Coronary artery (tissue), 2 donors: Measurements from ENCODE around the gene SLC35A5.

Experiments
- DNase-seq: peaks from one replicate; pipeline ENCODE4 v3.0.0-alpha.2; 2017; ENCODE audit warnings: low spot score
- H3K27ac ChIP-seq, 2 donors: fragments of 200-600 bp; sonication (generic); one replicate each; pipeline ENCODE4 v1.5.1; 2016 to 2019
- H3K4me3 ChIP-seq: fragments of 200-600 bp; sonication (generic); 2 replicates; pipeline ENCODE4 v1.5.1; 2016; ENCODE audit warnings: mild to moderate bottlenecking, moderate library complexity
- CTCF ChIP-seq: fragments of 200-600 bp; sonication (generic); IDR thresholded peaks from one replicate; pipeline ENCODE4 v1.5.1; 2019; ENCODE audit warnings: antibody characterized with exemption

Gene SLC35A5

DNA sequence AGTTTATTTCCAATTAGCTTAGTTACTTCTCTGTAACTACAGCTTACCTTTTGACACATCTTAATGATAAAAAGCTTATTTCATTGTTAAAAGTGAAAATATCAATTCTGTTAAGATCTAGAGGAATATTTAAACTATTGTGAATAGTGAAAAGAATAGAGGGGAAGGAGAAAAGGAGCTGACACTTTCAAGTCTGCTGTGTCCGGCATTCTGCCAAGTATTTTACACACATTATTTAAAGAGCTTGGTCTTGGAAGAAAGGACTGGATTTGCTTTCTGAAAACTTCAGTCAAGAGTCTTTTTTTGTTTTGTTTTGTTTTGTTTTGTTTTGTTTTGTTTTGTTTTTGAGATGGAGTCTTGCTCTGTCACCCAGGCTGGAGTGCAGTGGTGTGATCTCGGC lies 44.3 kb downstream of the SLC35A5 start:
- H3K4me3 ChIP-seq, result no peak overlapping the region

DNA sequence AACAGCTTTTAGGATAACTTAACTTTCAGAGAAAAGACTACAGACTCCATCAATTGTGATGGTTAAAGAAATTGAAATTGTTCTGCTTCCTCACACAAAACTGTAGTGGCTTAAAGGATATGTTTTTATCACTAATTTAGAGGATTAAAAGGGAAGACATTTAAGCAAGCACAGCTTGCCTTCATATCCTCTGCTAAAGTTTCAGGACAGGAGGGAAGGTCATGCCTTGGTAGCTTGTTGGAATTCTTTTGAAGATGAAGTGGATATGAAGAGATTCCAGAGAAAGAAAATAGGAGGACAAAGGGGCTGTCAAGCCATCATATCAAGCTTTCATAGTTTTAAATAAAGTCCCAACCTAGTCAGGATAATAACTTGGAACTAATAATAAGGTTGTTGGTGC lies 46.0 kb downstream of the SLC35A5 start:
- TF ChIP-seq CTCF, result no peak
- no peak overlapping the region for H3K4me3 ChIP-seq
- H3K27ac ChIP-seq, result no peak overlapping the region
- DNase-seq, result no peak

More for the DNA sequence above, 44.3 kb downstream of the SLC35A5 start:
- no peak overlapping the region for H3K27ac ChIP-seq
- no peak for DNase-seq
- no peak for TF ChIP-seq CTCF

DNA sequence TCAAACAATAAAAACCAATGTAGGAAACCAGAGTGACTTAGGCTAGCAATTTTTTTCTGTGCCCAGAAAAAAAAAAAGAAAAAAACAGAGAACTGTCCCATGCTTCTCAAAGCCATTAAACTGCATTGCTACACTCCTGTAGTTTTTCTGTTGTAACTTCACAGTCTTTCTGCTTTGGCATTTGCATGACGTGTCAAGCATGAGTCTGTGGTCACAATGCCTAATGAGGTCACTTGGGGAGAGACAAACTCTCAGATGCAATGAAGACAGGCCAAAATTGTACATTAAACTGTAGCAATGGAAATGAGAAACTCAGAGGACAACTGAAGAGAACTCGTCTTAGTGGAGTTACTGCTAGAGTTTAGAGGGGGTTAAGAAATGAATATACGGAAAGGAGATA lies 48.3 kb downstream of the SLC35A5 start:
- no peak for TF ChIP-seq CTCF
- no peak for DNase-seq
- Histone ChIP-seq H3K27ac (no peak overlapping the region), H3K4me3 (no peak overlapping the region)

DNA sequence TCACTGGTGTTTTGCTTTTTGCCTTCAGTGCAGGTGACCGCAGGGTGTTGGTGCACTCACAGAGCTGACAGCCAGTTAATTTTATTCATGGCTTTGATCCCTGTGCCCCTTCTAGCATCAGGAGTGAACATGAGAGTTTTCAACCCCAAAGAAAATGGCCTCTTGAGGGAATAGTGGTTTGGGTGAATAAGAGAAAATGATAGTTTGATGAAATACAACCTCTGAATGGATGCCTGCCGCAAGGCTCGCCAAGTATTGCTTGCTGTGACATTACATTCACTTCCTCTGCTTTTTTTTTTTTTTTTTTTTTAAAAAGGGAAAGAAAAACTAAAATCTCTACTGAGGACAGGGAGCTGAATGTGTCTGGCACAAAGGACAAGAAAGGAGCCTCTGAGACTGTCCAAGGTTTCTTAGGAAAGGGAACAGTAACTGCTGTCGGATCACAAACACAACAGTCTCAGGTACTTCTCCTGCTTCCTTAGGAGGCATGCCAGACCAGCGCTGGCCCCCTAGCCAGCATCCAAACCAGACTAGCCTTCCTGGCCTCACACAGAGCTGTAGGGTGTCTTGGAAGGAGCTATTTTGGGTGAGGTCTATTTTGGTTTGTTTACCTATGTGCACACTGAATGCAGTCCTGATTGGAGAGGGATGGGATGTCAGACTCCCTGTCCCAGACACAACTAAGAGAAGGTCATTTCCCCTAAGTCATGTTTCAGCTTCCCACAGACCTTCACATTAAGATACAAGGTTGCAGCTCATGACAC lies 50.1 kb downstream of the SLC35A5 start:
- no peak overlapping the region for H3K27ac ChIP-seq
- no peak for DNase-seq
- H3K4me3 ChIP-seq, result no peak overlapping the region
- TF ChIP-seq CTCF, result no peak

GRCh38 chr3:112615989-112616731 lies 54.3 kb downstream of the SLC35A5 start:
- H3K4me3 ChIP-seq, result no peak overlapping the region
- no peak overlapping the region for H3K27ac ChIP-seq
- no peak for DNase-seq
- TF ChIP-seq CTCF, result no peak

GRCh38 chr3:112617285-112617684 lies 55.4 kb downstream of the SLC35A5 start:
- no peak for TF ChIP-seq CTCF
- no peak overlapping the region for H3K27ac ChIP-seq
- DNase-seq, result no peak
- no peak overlapping the region for H3K4me3 ChIP-seq

DNA sequence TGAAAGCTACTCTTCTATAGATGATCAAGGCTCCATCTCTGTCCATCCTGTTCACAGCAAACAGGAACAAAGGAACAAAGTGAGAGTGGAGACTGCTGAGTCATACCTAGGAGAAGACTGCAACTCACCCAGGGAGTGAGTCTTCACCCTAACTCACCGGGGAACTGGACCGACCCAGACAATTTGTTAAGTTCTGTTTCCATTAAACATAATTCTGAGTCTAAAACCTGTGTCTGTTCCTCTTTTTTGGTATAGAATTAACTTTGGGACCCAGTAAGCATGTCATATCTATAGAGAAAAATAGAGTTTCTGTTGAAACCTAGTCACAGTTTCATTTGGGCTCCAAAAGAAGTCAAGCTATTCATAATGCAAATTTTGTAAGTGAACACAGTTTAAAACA lies 57.5 kb downstream of the SLC35A5 start:
- H3K27ac ChIP-seq, result no peak overlapping the region
- no peak overlapping the region for H3K4me3 ChIP-seq
- no peak for DNase-seq
- no peak for TF ChIP-seq CTCF
